PFSK-1 (cell line): ENCODE results near the gene SUPT6H.

Experiments used
- POLR2AphosphoS5 ChIP-seq: IDR thresholded peaks from 2 replicates; pipeline ENCODE4 v1.6.1; 2012; ENCODE audit warnings: low read depth, mild to moderate bottlenecking, control low read depth, low read length, moderate library complexity
- REST ChIP-seq, 2 experiments: IDR thresholded peaks; 2 replicates each; pipeline versions ENCODE4 v1.6.1 to v1.8.0; 2011 to 2012; ENCODE audit warnings: low read depth in 2 of 2, low read length in 2 of 2, control low read depth in 1 of 2, inconsistent platforms in 1 of 2, mild to moderate bottlenecking in 1 of 2, moderate library complexity in 1 of 2; ENCODE audit not compliant: insufficient read depth in 1 of 2
- SIN3A ChIP-seq: IDR thresholded peaks from 2 replicates; pipeline ENCODE4 v1.6.1; 2012; ENCODE audit warnings: mild to moderate bottlenecking, low read length, moderate library complexity, borderline replicate concordance; ENCODE audit not compliant: insufficient read depth
- TAF1 ChIP-seq: IDR thresholded peaks from 2 replicates; pipeline ENCODE4 v1.6.1; 2012; ENCODE audit warnings: low read length, control low read depth, borderline replicate concordance; ENCODE audit not compliant: insufficient read depth

GRCh38 chr17:28685366-28685765, 23.4 kb downstream of the SUPT6H start:
- TF ChIP-seq REST (IDR thresholded peaks at IDR 0.05; ENCODE audit: insufficient read depth in 1 of 2, low read depth in 2 of 2, low read length in 2 of 2): no peak
- TF ChIP-seq POLR2AphosphoS5: no peak
- TF ChIP-seq TAF1: no peak
- TF ChIP-seq SIN3A: no peak
